AG04450 (cell line): Measurements from ENCODE around the gene GALK1. TPM values are rescaled to one million over a fixed set of nuclear protein-coding genes. Genes with fewer than 3 reads are reported as not detected.

Experiments used
- CTCF ChIA-PET: fragments of 300-600, 350-600 bp; formaldehyde crosslinking; extraction: SDS; loops from one replicate; lab custom pipeline; 2022; ENCODE audit warnings: antibody characterized with exemption, inconsistent platforms; lab: Charles Lee
- POLR2A ChIA-PET: fragments of 350-600 bp; formaldehyde crosslinking; extraction: SDS; loops from one replicate; lab custom pipeline; 2021; ENCODE audit warnings: antibody characterized with exemption, inconsistent platforms; lab: Yijun Ruan, JAX
- DNase-seq: peaks from one replicate; pipeline ENCODE4 v3.0.0-alpha.2; 2011; ENCODE audit warnings: low read depth, low spot score
- H3K27ac ChIP-seq: one replicate; pipeline ENCODE4 v1.5.1; 2012; ENCODE audit warnings: low read depth, low read length, control low read depth
- H3K27me3 ChIP-seq: one replicate; pipeline ENCODE4 v1.6.0; 2012; ENCODE audit warnings: low read length; ENCODE audit not compliant: control insufficient read depth, insufficient read depth
- H3K4me3 ChIP-seq: 2 replicates; pipeline ENCODE4 v1.5.1; 2011; ENCODE audit warnings: mild to moderate bottlenecking, low read depth, low read length, control low read depth
- H3K9me3 ChIP-seq: 2 replicates; pipeline ENCODE4 v1.5.1; 2012; ENCODE audit warnings: low read length; ENCODE audit not compliant: control insufficient read depth, insufficient read depth
- polyA plus RNA-seq: library from polyadenylated mRNA; depleted of rRNA; stranded (reverse); fragments of >200 nt; gene quantifications from 2 replicates; pipeline ENCODE4 v1.2.3, GENCODE V29; 2011
- TF ChIP-seq, protein P1 (sequence below): IDR thresholded peaks from 2 replicates; pipeline ENCODE4 v1.5.1; 2011; ENCODE audit warnings: low read depth, low read length, control low read depth, inconsistent platforms

Gene GALK1
- polyA plus RNA-seq, 1 experiment = 12.4 TPM

DNA sequence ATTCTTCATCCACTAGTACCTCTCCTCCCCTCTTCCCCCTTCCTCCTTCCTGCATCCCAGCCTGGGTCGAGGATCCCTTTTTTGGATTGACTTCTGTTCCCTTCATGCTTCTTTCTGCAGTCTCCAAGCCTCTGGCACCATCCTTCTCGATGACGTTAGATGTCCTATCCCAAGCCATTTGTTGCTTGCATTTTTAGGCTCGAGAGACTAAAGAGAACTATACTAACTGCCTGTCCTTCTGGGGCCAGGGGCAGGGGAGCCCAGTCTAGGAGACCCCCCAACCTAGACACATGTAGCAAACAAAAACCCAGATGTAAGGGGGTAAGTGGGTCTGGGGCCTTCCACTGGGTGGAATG is 43.5 kb upstream of the GALK1 start:
- no peak overlapping the region for H3K27ac ChIP-seq
- H3K4me3 ChIP-seq = no peak overlapping the region
- CTCF ChIA-PET = interaction anchor here (1.2 to 2.9 kb wide), 2 partner anchors 22 to 25 kb away, joined by 3 to 9 read pairs; no protein-coding TSS in a partner anchor
- H3K9me3 ChIP-seq = no peaks in the 10 kb centered on the region
- H3K27me3 ChIP-seq = no peaks in the 10 kb centered on the region
- DNase-seq = no peak
- TF ChIP-seq, protein P1, sequence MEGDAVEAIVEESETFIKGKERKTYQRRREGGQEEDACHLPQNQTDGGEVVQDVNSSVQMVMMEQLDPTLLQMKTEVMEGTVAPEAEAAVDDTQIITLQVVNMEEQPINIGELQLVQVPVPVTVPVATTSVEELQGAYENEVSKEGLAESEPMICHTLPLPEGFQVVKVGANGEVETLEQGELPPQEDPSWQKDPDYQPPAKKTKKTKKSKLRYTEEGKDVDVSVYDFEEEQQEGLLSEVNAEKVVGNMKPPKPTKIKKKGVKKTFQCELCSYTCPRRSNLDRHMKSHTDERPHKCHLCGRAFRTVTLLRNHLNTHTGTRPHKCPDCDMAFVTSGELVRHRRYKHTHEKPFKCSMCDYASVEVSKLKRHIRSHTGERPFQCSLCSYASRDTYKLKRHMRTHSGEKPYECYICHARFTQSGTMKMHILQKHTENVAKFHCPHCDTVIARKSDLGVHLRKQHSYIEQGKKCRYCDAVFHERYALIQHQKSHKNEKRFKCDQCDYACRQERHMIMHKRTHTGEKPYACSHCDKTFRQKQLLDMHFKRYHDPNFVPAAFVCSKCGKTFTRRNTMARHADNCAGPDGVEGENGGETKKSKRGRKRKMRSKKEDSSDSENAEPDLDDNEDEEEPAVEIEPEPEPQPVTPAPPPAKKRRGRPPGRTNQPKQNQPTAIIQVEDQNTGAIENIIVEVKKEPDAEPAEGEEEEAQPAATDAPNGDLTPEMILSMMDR = no peak
- POLR2A ChIA-PET = no interaction called here

DNA sequence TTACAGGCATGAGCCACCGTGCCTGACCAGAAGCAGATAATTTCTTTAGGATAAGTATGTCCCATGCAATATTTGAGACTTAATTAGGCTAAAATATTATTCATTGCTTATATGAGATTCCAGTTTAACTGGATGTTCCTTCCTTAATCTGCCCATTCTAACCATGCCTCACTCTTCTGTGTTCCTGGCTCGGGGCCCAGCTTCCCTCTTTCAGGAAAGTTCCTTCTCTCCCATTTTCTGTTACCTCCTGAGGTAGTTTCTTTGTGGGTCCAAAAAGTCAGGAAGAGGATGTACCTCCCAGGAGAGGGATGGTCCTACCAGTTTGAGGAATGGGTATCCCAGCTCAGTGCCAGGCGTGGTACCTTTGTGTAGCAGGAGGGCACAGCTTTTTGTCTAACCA is 42.9 kb upstream of the GALK1 start:
- Histone ChIP-seq H3K27me3 (no peaks in the 10 kb centered on the region), H3K4me3 (no peak overlapping the region), H3K27ac (no peak overlapping the region), H3K9me3 (no peaks in the 10 kb centered on the region)
- DNase-seq = no peak
- ChIA-PET CTCF (interaction anchor here (0.6 to 2.9 kb wide), 4 partner anchors 19 to 495 kb away, joined by 3 to 9 read pairs (median 4); no protein-coding TSS in a partner anchor), POLR2A (no interaction called here)
- TF ChIP-seq, protein P1 = no peak

DNA sequence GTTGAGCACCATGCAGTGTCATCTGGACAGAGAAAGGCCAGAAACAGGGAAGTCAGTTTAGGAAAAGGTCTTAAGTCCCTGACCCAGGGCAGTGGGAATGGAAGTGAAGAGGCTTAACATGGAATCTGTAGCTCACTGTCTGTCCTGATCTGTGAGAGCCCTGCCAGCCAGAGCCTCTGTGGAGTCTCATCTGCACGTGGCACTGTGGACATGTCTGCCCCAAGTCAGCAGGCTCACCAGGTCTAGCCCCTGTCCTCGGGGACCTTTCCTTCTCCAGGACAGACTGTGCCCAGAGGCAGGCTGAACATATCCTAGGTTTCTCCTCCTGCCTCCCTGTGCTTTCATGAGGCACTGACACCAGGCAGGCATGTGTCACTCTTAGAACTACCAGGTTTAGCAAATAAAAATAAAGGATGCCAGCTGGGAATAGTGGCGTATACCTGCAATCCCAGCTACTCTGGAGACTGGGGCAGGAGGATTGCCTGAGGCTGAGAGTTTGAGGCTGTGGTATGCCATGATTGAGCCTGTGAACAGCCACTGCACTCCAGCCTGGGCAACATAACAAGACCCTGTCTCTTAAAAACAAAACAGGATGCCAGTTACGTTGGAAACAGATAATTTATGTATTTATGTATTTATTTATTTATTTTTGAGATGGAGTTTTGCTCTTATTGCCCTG is 42.0 kb upstream of the GALK1 start:
- H3K9me3 ChIP-seq = no peaks in the 10 kb centered on the region
- CTCF ChIA-PET = interaction anchor here (1.1 to 2.9 kb wide), 2 partner anchors 24 to 39 kb away, joined by 3 to 9 read pairs; no protein-coding TSS in a partner anchor
- TF ChIP-seq, protein P1 = no peak
- POLR2A ChIA-PET = no interaction called here
- no peaks in the 10 kb centered on the region for H3K27me3 ChIP-seq
- DNase-seq = no peak
- peak overlapping the region; percentile 11 for H3K27ac ChIP-seq
- H3K4me3 ChIP-seq = no peak overlapping the region

DNA sequence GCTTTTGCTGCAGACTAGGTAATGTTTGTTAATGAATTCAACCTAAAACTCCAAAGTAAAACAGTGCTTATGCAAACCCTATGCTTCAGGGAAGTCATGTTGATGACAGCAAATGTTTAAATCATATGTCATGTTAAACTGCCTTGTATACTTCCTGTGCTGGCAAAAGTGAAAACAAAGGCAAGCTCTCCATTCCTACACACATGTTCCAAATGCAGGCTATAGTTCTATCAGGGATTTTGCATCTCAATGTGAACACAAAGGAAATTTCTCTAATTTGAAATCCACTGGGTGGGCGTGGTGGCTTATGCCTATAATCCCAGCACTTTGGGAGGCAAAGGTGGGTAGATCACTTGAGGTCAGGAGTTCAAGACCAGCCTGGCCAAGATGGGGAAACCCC is 38.9 kb upstream of the GALK1 start:
- CTCF ChIA-PET = interaction anchor here (0.7 to 1.0 kb wide), 2 partner anchors 44 to 54 kb away, joined by 3 to 4 read pairs; no protein-coding TSS in a partner anchor
- no peaks in the 10 kb centered on the region for H3K27me3 ChIP-seq
- no peak for DNase-seq
- no peaks in the 10 kb centered on the region for H3K9me3 ChIP-seq
- no peak overlapping the region for H3K4me3 ChIP-seq
- no peak overlapping the region for H3K27ac ChIP-seq
- POLR2A ChIA-PET = interaction anchor here (0.7 kb wide), 1 partner anchor 24 kb away, joined by 4 read pairs; no protein-coding TSS in a partner anchor
- TF ChIP-seq, protein P1 = no peak

DNA sequence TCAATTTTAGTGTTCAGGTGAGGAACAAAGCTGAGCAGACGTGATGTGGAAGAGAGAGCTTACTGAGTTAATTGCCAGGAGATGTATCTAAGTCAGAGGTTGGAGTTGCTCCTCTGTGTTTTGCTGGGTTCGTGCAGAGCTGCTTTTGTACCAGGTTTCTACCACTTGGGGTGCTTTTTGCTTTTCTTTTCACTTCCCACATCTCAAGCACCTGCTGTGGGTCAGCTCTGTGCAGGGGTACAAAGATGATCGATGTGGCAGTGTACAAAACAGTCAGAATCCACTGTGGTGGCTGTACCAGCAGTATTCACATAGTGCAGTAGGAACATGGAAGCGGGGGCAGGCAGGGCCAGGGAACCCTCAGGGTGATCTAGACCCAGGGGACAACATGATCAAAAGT is 34.4 kb upstream of the GALK1 start:
- TF ChIP-seq, protein P1 = no peak
- CTCF ChIA-PET = interaction anchor here (1.5 kb wide), 1 partner anchor 16 kb away, joined by 3 read pairs; no protein-coding TSS in a partner anchor
- H3K9me3 ChIP-seq = no peaks in the 10 kb centered on the region
- POLR2A ChIA-PET = interaction anchor here (0.6 kb wide), 1 partner anchor 12 kb away, joined by 4 read pairs; no protein-coding TSS in a partner anchor
- no peak overlapping the region for H3K4me3 ChIP-seq
- DNase-seq = no peak
- no peak overlapping the region for H3K27ac ChIP-seq
- no peaks in the 10 kb centered on the region for H3K27me3 ChIP-seq
